ENCODE results near the gene SPATA31D4.
"Not testable (repeated sequence)": the region's sequence is repeated elsewhere in the genome, so short reads cannot be mapped to it uniquely, and the experiment has no call there.

Gene SPATA31D4

DNA sequence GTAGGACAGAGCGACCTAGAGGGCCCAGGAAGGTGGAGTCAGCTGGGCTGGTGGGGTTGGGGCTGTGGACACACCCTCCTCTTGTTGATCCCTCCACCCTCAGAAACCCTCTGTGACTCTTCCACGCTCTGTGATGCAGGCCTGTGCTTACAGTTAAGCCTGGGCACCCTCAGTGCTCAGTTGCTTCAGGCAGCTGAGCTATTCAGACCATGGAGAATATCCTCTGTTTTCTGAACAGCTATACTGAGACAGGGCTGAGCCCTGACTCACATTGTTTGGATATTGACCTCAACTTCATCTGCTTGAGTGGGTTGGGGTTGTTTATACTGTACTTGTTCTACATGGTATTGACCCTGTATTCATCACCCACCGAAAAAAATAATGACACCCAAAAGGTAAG is at the start of gene SPATA31D4:
TSS of gene SPATA31D4 (plus strand) at position 124 of the 400 bp plus-strand sequence. CDS start at position 210, 86 bp downstream.
- not testable (repeated sequence) for DNase-seq

DNA sequence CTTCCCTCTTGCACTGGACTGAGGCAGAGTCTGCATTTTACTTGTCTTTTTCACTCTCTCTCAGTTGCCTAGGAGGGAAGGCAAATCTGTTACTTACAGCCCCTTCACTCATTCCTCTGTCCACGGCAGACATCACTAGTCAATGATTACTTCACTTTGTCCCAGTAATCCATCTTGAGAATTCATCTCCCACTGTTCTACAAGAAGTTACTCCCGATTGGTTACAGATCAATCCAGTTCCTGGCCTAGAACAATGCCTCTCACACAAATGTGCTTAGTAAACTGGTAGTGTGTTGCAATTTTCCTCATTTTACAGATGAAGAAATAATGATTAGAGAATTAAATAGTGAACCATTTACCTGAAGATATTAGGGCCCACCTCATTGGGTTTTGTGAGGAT is 49.7 kb upstream of the SPATA31D4 start:
- no peak for DNase-seq

DNA sequence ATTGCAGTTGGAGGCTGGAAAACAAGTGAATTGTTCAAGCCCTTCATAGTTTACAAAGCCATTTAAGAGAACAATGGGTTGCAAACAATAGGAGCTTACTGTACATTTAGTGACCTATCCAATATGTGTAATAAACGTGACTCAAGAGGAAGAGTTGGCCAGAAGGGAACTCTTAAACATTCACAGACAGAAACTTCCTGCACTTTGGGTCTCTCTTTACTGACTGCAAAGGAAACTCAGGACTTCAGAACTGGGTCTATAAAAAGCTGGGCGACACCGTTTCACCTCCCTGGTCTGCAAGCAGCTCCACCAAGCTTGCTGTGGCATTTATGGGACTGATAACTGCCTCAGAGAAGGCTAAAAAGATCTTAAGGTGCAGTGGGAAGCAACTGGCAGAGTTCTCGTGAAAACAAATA is 48.7 kb upstream of the SPATA31D4 start:
- no peak for DNase-seq

DNA sequence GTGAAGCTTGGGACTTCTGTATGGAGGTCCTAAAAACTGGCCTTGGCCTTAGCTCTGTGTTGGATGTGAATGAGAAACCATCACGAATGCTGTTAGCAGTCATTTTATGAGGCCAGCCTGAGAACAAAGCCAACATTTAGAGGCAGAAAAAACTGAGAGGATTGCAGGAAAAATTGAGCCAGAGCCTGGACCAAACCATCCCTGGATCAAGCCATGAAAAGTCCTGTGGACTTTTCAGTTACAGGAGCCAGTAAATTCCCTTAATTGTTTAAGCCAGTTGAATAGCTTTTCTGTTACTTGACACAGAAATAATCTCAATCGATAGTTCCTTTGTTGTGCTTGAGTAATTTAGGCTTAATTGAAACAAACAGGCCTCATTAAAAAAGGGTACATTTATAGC is 42.6 kb upstream of the SPATA31D4 start:
- DNase-seq = no peak

DNA sequence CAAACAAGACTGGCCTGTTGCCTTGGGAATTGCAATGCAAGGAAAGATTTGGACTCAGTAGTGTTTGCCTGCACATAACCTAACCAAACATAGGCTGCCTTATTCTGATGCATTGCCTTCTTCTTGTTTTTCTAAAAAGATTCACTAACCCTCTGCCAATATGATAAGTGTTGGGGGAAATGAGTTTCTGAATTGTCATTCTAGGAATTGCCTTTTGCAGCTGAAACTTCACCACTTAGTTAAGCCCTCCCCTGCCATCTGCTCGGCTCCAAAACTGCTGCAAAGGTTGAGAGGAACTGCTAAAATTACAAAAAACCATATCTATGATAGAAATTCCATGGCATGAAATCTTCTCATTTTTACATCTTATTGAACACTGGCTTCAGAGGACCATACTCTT is 41.6 kb upstream of the SPATA31D4 start:
- DNase-seq = no peak

DNA sequence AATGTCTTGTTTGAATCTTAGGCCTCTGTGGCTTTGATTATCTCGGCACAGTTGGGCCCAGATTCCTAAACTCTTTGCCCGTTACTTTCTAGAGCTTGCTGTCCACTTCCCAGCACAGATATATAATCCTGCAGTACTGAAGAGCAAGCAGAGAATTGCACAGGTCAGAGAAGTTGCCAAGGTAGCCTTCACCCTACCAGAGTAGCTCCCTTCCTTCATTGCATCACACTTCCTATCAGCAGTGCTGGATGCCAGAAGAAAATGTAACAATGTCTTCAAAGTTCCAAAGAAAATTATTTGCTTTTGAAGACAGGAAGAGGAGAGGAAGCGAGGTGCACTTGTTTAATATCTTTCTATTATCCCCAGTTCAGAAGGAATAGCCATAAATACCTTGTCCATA is 38.1 kb upstream of the SPATA31D4 start:
- DNase-seq = no peak

DNA sequence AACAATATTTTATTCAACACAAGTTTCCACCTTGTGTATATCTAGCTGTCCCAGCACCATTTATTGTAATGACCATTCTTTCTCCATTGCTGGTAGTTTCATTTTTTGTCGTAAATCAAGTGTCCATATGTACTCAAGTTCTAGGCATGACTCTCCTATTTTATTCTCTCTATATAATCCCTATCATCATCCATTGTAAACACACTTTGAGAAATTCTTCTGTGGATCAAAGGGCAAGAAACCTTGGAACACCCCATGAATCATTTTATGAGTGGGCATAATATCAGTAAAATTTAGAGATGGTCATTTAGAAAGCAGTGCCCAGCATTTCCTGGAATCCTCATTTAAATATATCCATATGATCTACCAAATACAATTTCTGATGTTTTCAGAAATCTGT is 35.8 kb upstream of the SPATA31D4 start:
- DNase-seq = no peak

DNA sequence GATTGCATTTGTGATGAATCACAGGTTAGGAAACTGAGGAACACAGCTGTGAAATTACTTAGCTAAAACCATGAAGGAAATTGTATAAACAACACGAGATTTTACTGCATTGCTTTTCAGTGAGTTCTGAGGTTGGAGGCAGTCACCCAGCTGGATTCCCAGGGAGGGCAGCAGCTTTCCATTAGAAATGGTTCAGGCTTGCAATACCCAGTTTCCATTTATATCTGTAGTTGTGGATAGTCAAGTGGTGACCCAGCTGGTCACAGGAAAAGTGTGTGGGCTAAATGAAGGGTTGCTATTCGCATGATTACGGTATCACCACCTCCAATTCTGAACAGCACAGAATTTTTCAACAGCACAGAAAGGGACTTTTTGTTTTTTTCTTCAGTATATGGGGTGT is 34.3 kb upstream of the SPATA31D4 start:
- no peak for DNase-seq

DNA sequence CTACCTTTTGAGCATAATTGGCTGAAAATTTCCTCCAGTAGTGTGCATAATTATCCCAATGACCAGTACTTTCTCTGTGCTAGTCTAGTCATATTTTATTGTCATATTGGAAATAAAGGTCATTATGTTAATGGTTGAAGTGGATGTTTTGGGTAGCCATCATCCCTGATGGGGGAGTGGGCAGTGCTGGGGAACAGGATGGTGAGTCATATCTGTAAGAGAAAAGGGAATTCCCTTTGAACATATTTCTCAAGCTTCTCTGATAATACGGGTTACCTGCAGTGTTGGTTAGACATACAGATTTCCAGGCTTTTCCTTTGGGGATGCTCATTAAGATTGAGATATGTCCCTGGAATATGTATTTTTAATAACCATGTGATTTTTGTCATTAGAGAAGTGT is 33.3 kb upstream of the SPATA31D4 start:
- no peak for DNase-seq

DNA sequence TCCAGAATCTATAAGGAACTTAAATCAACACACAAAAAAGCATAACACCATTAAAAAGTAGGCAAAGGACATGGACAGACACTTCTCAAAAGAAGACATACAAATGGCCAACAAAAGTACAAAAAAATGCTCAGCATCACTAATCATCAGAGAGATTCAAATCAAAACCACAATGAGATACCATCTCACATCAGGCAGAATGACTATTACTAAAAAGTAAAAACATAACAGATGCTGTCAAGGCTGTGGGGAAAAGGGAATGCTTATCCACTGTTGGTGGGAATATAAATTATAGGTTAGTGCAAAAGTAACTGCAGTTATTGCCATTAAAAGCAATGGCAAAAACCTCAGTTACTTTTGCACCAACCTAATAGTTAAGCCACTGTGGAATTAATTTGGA is 32.2 kb upstream of the SPATA31D4 start:
- no peak for DNase-seq

DNA sequence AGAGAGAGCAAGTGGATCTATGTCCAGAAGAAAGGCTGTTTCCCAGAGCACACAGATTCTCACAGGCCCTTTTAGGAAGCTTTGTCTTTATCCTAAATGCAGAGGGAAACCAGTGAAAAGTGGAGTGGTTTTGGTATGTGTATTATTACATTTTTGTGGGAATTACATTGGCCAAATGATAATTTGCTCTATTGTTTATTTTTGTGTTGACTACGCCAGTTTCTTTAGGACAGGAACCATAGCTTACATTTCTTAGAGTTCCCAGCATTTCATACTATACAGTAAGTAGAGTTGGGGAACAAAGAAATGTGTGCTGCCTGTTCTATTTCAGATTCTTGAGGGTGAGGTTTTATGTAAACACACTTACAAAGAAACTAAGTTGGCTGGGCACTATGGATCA is 29.4 kb upstream of the SPATA31D4 start:
- DNase-seq = no peak

DNA sequence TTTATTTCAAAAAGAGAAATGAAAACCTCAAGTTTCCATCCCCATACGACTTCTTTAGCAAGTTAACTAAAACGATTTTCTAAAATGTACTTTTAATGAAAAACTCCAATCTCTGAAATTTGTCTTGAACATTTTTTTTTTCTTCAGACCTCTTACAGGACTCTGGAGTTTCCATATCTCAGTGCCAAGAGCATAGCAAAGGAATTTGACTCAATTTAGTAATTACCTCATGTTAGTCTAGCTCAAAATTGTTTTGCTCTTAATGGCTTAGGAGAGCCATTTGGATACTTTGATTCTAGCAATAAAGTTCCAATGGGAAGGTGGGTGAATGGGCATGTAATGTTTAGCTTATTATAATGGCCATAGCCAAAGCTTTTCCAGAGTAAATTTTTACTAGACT is 26.0 kb upstream of the SPATA31D4 start:
- DNase-seq = no peak

DNA sequence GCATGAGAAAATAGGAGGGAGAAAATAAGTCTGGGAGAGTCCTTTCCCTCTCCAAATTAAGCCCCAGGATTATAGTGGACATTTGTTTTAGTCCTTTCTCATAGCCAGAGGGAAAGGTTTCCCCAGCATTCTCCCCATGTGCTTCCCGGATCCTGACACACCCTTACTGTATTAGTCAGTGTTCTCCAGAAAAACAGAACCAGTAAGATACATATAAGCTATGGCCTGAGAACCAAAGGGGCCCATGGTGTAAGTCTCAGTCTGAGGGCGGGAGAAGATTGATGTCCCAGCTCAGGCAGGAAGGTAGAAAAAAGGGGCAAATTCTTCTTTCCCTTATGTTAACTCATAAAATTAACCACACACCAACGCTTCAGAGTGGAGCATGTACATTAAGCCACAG is 25.6 kb upstream of the SPATA31D4 start:
- DNase-seq = no peak

DNA sequence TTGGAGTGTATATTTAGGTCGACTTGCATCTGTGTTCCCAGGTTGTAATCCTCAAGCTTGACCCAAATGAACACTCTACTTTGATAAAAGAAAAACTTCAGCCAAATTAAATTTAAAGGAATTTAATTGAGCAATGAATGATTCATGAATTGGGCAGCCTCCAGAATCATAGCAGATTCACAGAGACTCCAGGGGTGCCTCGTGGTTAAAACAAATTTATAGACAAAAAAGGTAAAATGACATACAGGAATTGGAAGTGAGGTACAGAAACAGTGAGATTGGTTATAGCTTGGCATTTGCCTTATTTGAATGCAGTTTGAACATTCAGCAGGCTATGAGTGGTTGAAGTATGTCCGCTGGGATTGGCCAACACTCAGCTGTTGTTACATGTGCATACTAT is 21.6 kb upstream of the SPATA31D4 start:
- no peak for DNase-seq

DNA sequence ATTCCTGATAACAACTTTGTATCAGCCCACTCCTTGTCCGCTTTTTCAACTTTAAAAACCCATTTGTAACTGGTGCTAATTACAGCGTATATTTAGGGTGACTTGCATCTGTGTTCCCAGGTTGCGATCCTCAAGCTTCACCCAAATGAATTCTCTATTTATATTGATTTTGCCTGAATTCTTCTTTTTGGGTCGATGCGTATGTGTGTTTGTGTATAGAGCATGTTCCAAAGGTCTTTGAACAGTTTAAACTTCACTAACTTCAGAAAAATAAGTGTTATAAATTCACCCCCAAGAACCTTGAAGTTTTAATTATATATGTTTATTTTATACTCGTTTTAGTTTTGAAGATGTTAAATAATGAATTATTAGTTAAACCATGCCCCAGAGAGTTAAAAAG is 16.1 kb upstream of the SPATA31D4 start:
- no peak for DNase-seq

DNA sequence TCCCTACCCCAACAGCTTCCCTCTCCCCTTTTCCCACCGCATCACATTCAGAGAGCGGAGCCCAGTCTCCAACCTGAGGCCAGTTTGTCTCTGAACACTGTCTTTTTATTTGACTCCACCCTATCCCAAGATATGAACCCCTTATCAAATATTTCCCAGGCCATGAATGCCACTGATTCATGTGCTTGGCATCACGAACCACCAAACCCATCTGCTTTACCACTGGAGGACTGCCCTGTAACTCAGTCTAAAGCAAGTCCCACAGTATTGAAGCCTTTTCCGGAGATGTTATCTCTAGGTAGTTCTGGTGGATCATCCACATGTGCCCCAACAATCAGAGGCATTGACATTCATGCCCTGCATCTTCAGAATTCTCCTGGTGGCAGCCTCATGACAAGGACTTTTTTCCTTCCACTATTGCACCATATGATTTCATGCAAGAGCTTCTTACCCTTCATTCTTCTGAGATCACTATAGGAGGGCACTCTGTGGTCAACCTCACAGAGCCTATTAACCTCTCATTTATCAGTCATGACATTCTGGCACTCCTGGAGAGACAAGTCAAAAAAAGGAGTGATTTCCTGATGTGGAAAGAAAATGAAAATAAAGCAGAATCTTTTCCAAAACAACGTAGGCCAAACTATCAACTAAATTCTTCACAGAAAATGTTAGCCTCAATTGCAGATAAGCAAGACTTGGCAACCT is 12.3 kb upstream of the SPATA31D4 start:
- no peak for DNase-seq

DNA sequence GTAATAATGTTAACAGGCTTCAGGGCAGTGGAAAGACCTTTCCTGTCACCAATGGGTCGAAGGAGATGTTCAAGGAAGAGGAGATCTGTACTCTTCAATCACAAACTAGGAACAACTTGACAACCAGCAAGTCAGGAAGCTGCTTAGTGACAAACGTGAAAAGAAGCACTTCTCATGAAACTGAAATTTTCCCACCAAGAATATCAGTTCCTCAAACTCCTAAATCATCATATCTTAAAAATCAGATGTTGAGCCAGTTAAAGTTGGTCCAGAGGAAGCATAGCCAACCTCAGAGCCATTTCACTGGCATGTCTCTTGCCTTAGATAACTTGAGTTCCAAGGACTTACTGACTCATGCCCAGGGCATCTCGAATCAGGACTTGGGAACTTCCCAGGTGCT is 9.7 kb upstream of the SPATA31D4 start:
- DNase-seq = not testable (repeated sequence)

DNA sequence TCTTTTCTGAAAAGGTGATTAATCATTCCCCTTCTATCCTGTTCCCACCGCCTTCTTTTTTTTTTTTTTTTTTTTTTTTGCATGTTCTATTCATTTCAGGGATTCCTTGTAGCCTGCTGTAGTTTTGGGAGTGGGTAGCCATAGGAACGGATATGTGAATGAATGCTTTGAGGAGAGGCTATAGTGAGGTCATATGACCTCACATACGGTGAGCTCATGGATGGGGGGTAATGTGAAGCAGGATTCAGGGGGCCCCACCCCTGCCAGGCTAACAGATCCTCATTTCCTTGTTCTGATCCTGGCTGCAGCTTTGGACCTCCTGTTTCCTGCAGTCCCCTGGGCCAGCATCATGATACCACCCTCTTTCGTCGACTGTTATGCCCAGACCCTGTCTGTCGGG is 1.9 kb downstream of the SPATA31D4 start:
- not testable (repeated sequence) for DNase-seq

DNA sequence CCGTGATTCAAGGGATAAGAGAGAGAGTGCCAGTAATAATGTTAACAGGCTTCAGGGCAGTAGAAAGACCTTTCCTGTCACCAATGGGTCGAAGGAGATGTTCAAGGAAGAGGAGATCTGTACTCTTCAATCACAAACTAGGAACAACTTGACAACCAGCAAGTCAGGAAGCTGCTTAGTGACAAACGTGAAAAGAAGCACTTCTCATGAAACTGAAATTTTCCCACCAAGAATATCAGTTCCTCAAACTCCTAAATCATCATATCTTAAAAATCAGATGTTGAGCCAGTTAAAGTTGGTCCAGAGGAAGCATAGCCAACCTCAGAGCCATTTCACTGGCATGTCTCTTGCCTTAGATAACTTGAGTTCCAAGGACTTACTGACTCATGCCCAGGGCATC is 5.3 kb downstream of the SPATA31D4 start:
- DNase-seq = not testable (repeated sequence)

DNA sequence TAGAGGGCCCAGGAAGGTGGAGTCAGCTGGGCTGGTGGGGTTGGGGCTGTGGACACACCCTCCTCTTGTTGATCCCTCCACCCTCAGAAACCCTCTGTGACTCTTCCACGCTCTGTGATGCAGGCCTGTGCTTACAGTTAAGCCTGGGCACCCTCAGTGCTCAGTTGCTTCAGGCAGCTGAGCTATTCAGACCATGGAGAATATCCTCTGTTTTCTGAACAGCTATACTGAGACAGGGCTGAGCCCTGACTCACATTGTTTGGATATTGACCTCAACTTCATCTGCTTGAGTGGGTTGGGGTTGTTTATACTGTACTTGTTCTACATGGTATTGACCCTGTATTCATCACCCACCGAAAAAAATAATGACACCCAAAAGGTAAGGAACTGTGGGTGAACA is 15.2 kb downstream of the SPATA31D4 start, which contains the start of gene SPATA31D3:
TSS of gene SPATA31D3 (plus strand) at position 108 of the 400 bp plus-strand sequence. CDS start at position 194, 86 bp downstream.
- DNase-seq = not testable (repeated sequence)

DNA sequence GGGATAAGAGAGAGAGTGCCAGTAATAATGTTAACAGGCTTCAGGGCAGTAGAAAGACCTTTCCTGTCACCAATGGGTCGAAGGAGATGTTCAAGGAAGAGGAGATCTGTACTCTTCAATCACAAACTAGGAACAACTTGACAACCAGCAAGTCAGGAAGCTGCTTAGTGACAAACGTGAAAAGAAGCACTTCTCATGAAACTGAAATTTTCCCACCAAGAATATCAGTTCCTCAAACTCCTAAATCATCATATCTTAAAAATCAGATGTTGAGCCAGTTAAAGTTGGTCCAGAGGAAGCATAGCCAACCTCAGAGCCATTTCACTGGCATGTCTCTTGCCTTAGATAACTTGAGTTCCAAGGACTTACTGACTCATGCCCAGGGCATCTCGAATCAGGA is 20.4 kb downstream of the SPATA31D4 start:
- DNase-seq = not testable (repeated sequence)

DNA sequence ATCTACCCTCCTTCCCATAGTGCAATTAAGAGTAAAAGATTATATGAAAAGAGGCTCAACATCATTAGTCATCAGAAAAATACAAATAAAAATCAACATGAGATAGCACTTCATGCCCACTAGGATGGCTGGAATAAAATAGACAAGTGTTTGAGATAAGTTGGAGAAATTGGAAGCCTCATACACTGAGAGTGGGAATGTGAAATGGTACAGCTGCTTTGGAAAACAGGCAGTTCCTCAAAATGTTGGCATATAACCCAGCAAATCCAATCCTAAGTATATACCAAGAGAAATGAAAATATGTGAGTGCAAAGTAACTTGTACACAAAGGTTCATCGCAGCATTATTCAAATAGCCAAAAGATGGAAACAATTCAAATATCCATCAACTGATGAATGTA is 24.9 kb downstream of the SPATA31D4 start:
- DNase-seq = no peak

DNA sequence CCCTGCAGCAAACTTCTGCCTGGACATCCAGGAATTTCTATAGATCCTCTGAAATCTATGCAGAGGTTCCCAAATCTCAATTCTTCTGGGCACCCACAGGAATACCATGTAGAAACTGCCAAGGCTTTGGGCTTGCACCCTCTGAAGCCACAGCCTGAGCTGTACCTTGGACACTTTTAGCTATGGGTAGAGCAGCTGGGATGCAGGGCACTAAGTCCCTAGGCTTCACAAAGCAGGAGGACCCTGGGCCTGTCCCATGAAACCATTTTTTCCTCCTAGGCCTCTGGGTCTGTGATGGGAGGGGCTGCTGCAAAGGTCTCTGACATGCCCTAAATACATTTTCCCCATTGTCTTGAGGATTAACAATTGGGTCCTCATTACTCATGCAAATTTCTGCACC is 27.4 kb downstream of the SPATA31D4 start:
- no peak for DNase-seq

DNA sequence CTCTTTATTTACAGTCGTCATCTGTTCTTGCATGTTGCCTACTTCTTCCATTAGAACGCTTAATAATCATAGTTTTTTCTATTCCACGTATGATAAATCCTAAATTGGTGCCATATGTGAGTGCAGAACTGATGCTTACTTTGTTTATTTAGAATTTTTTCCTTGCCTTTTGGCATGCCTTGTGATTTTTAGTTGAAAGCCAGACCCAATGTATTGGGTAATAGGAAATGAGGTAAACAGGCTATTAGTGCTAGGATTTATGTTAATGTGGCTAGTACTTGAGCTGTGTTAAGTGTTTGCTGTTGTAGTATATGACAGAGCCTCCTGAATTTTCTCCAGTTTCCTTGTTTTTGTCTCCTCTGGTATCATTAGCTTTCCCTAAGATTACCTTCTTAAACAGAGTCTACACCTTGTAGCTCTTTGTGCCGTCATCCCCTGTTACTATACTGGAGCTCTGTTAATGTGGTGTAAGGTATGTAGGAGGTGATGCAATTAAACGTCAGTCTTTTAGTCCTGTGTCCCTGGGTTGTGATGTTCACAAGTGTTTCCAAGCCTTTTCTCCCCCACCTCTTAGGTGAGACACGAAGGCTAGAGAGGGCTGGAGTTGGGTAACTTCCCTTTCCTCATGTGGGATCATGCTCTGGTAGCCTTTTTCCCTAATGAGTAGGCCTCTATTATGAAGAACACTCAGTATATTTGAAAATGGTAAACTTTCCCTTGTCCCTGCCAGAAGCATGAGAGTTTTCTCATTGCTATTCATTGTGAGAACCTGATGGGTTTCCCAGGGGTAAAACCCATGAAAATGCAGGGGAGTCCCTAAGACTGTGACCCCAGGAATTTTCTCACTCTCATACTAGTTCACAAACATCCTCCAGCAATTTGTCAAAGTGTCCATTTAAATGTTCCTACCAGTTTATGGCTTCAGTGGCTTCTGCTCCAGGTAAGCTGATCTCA is 36.3 kb downstream of the SPATA31D4 start:
- DNase-seq = no peak

Measured in OCI-M1 (cell line).